TTC549 (cell line): ENCODE results near the gene MCTP1.
"Not testable (repeated sequence)": the region's sequence is repeated elsewhere in the genome, so short reads cannot be mapped to it uniquely, and the experiment has no call there.

ENCODE experiments used
- FAIRE-seq: peaks from 2 replicates; lab custom pipeline; 2012; peaks lifted over from hg19 to GRCh38; lab: Jason Lieb, UNC

Gene MCTP1

GRCh38 chr5:95178046-95178651 lies 106.7 kb downstream of the MCTP1 start:
- no peak for FAIRE-seq

DNA sequence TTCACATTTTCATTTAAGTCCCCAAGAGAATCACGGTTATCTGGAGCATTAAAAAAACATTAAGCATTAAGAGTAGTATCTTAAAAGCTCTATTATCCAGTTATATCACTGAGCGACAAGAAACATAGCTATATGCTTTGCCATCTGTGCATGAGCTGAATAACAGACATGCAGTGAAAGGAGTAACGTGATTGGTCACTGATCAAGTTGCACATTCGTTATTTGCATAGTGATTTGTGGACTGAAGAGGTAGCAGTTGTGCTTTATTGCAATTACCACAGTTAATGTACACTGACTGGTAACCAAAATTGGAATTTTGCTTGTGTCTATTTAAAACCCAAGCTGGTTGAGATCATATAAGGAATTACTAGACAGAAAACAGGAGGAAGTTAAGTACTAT lies 107.4 kb downstream of the MCTP1 start:
- no peak for FAIRE-seq

DNA sequence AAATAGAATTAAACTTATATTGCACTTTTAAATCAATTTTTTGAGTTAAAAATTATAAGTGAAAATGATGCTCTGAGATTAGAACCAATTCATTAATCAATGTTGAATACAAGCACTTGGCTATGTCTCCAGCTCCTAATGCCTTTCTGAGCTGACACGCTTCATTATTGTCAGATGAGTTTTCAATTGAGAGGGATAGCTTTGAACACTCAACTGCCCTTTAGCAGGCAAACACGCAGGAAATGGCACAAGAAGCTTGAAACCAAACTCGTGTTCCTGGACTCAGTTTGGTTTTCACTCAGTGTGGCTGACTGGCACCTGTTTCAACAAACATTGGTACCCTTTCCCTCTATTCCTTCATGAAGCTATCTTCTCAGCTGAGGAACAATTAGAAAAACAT lies 109.8 kb downstream of the MCTP1 start:
- FAIRE-seq: no peak

DNA sequence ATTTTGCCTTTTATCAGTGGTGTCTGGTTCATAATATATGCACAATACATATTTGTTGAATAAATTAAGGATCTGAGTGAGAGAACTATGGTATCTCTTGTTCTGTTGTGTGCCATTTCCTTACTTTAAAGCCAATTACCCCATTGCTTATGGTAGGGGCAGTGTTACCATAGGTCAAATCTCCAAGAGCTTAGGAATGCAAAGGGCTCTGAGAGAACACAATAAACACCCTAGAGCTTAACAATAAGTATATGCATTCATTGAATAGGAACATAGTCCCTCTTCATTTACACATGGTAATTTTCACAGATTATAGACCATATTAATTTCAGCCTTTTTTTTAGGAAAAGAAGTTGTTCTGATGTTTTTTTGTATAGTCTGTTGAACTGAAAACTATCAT lies 112.2 kb downstream of the MCTP1 start:
- FAIRE-seq: no peak

DNA sequence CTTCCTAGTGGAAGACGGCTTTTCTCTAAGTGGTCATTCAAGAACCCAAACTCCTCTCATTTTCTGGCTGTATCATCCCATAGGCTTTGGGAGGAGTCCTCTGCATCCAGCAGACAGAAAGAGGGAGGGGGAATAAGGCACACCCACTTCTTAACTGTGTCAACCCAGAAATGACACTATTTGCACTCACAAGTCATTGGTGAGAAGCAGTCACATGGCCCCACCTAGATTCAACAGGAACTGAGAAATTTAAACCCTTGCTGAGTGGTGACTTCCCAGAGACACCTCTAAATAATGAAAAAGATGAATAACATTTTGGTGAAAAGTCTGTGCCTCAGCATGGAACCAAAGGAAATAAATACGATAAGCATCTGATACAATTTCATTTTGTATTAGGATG lies 120.0 kb downstream of the MCTP1 start:
- no peak for FAIRE-seq

DNA sequence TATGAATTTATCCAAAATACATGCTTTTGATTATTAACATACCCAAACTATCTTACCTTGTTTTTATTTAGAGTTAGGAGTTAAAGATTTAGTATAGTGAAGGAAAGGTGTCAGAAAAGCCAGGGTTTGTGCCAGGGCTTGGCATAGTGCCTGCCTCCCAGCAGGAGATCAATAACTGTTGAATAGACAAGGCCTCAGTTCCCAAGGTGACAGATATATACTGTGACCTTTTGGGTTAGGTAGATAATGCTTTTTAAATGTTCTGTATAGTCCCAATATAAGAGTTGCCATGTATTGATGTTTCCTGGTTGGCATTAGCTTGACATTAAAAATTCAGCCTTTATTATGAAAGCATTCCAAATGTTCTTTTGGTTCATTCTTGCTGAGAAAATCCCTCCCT lies 121.8 kb downstream of the MCTP1 start:
- FAIRE-seq: no peak

GRCh38 chr5:95162231-95162992 lies 122.5 kb downstream of the MCTP1 start:
- no peak for FAIRE-seq

DNA sequence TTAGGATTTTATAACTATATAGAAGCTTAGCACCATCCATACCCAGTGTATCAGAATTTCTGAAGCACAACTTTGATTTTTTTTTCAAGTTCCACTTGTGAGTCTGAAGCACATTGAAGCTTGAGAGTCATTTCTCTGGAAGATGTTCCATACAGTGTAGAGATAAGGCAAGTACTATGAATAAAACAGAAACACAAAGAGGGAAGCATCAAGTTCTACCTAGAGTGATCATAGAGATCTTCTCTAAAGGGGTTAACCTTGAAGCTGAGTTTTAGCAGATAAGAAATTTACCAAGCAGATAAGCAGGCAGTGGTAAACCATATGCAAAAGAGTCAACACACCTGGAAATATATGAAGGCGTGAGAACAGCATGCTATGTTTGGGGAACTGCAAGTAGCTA lies 125.3 kb downstream of the MCTP1 start:
- FAIRE-seq: no peak

DNA sequence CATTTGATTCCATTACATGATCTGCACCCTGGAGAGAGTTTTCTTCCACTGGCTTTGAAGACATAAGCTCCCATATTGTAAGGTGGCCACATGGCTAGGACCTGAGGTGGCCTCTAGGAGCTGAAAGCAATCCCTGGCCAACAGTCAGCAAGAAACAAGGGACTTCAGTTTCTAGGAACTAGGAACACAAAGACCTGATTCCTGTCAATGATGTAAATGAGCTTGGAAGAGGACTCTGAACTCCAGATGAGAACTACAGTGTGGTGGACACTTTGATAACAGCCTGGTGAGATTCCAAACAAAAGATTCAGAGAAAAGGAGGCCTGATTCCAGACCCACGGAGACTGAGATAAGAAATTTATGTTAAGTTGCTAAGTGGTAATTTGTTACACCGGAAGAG lies 129.0 kb downstream of the MCTP1 start:
- FAIRE-seq: no peak

- no peak for FAIRE-seq
These were observed 131.4 kb downstream of the MCTP1 start for GRCh38 chr5:95153511-95153910.

DNA sequence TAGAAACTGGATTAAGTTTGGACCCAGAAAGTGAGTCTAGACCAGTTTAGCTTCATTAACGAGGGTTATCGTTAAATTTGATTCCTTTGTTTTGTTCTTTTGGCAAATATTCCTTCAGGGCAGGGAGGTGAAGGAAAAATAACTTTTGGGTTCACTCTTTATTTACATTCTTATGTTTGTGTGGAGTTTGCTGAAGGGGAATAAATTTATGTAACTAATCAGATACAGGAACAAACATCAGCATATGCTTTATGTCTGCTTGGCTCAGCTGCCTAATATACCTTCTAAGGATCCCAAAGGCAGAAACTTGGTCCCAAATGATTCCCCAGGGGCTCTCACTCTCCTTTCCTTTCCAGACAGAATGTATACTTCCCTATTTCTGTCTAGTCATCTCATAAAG lies 132.4 kb downstream of the MCTP1 start:
- no peak for FAIRE-seq

GRCh38 chr5:95152131-95152530 lies 132.8 kb downstream of the MCTP1 start:
- FAIRE-seq: no peak

- no peak for FAIRE-seq
These were observed 133.2 kb downstream of the MCTP1 start for GRCh38 chr5:95151694-95152093.

DNA sequence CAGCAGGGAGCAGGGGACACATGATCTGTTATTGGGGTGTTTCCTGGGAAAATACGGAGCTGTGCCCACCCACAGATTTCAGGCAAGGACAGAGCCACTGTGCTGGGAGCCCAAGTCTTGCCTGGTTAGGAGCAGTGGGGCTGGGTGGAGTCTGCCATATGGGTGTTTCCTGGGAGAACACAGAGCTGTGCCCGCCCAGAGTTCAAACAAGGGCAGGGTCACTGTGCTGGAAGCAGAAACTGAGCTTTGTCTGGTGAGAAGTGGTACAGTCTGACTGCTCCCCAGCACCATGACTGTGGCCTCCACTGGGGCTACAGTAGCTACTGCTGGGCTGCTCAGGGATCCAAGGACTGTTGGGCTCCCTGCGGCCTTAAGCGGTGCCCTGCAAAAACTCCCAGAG lies 135.5 kb downstream of the MCTP1 start:
- no peak for FAIRE-seq

GRCh38 chr5:95148453-95148852 lies 136.4 kb downstream of the MCTP1 start:
- no peak for FAIRE-seq

DNA sequence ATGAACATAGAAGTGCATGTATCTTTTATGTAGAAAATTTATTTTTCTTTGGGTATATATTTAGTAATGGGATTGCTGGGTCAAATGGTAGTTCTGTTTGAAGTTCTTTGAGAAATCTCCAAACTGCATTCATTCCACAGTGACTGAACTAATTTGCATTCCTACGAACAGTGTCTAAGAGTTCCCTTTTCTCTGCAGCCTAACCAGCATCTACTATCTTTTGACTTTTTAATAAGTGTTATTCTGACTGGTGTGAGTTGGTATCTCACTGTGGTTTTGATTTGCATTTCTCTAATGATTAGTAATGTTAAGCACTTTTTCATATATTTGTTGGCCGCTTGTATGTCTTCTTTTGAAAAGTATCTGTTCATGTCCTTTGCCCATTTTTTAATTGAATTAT lies 141.0 kb downstream of the MCTP1 start:
- not testable (repeated sequence) for FAIRE-seq

DNA sequence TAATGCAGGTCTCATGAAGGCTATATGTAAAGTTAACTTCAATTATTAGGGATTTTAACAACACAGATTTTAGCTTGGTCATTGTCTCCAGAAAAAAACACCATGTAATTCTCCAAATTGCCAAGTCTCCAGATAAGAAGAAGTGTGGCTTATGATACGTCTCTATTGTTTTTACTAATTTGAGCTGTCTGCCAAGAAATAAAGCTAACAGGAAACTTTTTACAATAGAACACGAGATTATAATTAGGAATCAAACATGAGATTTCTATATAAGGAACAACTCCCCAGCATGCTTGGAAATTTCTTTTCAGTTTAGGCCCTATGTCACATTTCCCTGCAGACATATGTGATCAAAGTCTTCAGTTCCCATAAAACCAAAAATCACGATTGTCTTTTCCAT lies 142.7 kb downstream of the MCTP1 start:
- FAIRE-seq: no peak

DNA sequence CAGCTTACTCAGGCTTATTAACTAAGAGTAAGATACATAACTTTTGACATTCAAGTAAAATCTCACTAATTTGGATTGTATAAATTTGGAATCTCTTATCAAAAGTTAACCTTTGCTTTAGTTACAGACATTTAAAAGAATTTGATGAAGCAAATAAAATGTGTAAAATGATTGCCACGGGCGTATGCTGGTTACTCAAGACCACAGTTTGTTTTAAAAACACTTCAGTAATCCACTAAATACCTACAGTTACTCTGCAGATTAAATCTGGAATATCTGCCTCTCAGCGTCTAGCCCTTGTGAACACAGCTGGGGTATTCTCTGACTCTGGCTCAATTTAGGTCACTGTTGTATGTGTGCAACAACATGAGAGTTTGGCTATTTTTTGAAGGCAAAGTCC lies 143.8 kb downstream of the MCTP1 start:
- no peak for FAIRE-seq

DNA sequence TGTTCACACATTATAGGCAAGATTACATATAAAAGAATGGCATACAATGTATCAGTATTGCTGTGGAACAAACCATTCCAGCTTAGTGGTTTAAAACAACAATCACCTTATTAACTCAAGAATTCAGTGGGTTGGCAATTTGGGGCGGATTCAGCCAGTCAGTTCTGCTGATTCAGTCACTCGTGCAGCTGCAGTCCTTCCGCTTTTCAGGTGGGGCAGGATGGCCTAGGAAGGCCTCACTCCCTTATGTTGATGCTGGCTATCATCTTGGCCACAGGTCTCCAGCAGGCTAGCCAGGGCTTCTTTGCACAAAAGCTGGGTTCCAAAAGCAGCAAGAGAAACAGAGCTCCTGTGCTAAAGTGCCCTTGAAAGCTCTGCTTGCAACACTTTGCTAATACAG lies 150.6 kb downstream of the MCTP1 start:
- FAIRE-seq: no peak

DNA sequence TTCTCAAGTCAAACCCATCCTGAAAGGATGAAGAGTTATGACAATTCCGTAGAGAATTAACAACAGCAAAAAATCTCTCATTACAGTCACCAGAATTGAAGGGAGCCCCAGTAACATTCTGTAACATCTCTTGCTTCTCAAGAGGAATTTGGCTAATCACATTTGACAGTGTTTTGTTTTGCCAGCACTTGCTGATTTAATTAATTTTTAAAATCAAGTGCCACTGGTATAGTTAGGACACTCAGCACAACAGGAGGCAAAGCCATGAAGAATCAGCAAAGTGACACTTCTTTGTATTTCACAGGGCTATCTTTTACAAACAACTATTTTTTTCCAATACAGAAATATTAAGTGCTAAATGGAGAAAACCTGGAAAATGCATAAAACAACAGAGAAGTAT lies 152.8 kb downstream of the MCTP1 start:
- no peak for FAIRE-seq

DNA sequence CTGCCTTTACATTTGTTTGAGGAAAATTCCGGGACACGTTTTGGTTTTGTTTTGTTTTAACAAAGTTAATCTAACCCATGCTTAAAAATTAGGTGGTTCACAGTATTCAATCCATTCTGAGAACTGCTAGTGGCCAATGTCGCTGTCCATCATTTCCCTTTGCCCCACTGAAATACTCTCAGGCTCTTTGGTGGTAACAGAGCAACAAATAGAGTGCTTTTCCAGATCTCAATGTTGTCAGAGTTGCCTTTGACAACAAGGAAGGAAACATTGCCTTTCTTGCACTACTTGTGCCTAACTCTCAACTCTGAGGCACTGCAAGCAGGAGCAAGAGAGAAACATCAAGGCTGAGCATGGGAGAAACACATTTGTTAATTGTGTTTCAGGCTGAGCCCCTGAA lies 154.0 kb downstream of the MCTP1 start:
- no peak for FAIRE-seq

- FAIRE-seq: no peak
These were observed 160.2 kb downstream of the MCTP1 start for GRCh38 chr5:95124731-95125130.

DNA sequence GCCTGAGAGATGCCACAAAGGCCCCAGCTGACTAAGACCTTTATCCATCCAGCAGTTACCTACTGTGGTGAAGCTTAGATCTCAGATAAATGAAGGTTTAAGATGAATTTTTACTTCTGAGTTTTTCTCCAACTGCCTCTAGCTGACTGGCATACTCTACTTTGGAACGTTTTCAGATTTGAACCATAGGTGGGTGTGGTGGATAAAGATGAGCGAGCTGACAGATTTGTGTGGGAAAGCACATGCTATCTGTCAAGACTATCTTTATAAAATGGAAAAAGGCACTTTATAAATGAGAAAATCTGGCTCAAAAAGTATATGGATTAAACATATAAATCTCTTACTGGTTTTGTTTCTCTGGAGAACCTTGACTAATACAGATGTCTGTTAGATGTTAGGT lies 160.8 kb downstream of the MCTP1 start:
- no peak for FAIRE-seq

DNA sequence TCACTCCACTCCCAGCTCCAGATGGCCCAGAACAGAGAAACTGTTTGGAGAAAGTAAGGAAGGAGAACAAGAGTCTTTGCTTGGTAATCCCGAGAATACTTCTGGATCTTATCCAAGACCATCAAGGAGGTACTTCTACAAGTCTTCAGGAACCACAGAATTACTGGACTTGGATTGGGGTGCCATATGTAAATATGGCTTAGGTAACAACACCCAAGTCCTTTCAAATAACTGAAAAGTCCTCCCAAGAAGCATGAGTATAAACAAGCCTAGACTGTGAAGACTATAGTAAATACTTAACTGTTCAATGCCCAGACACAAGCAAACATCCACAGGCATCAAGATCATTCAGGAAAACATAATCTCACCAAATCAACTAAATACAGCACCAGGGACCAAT lies 170.0 kb downstream of the MCTP1 start:
- no peak for FAIRE-seq
